GM23338 (cell line): Measurements from ENCODE around the gene LRP1B. TPM values are rescaled to one million over a fixed set of nuclear protein-coding genes. Genes with fewer than 3 reads are reported as not detected.
A peak's percentile ranks its signal among the peaks of the same experiment; 100 is the strongest.

Source experiments
- ATAC-seq: fragments of 200-7000 bp; cut with Tn5 transposase; 3 replicates; pipeline ENCODE4 v1.9.1; 2020
- DNase-seq: peaks from one replicate; pipeline ENCODE4 v3.0.0-alpha.2; 2015; ENCODE audit warnings: low spot score
- H2AFZ ChIP-seq: fragments of 200-600 bp; sonication (generic); 2 replicates; pipeline ENCODE4 v1.8.0; 2016; ENCODE audit warnings: antibody characterized with exemption, mild to moderate bottlenecking, moderate library complexity
- H3F3A ChIP-seq: fragments of 200-600 bp; sonication (generic); replicated peaks from 2 replicates; pipeline ENCODE4 v1.8.0; 2017; ENCODE audit warnings: antibody characterized with exemption, mixed run types, low read depth
- H3K27ac ChIP-seq: fragments of 200-600 bp; sonication (generic); 2 replicates; pipeline ENCODE4 v1.6.1; 2016; ENCODE audit warnings: low read depth
- H3K27me3 ChIP-seq: fragments of 200-600 bp; sonication (generic); 2 replicates; pipeline ENCODE4 v1.8.0; 2016; ENCODE audit warnings: mild to moderate bottlenecking, mixed run types, moderate library complexity; ENCODE audit not compliant: insufficient read depth
- H3K36me3 ChIP-seq: fragments of 200-600 bp; sonication (generic); 2 replicates; pipeline ENCODE4 v1.8.0; 2016; ENCODE audit warnings: mild to moderate bottlenecking; ENCODE audit not compliant: insufficient read depth
- H3K4me1 ChIP-seq: fragments of 200-600 bp; sonication (generic); 2 replicates; pipeline ENCODE4 v1.8.0; 2016; ENCODE audit warnings: mild to moderate bottlenecking, moderate library complexity; ENCODE audit not compliant: insufficient read depth
- H3K4me2 ChIP-seq: fragments of 200-600 bp; sonication (generic); 2 replicates; pipeline ENCODE4 v1.7.1; 2017; ENCODE audit warnings: mixed run types
- H3K4me3 ChIP-seq: fragments of 200-600 bp; sonication (generic); 2 replicates; pipeline ENCODE4 v1.6.1; 2016; ENCODE audit warnings: mixed run types
- H3K79me2 ChIP-seq: fragments of 200-600 bp; sonication (generic); replicated peaks from 2 replicates; pipeline ENCODE4 v1.8.0; 2017; ENCODE audit warnings: mild to moderate bottlenecking; ENCODE audit not compliant: insufficient read depth
- H3K9me2 ChIP-seq: fragments of 200-600 bp; sonication (generic); 2 replicates; pipeline ENCODE4 v1.8.0; 2017; ENCODE audit not compliant: insufficient read depth
- H4K20me1 ChIP-seq: fragments of 200-600 bp; sonication (generic); replicated peaks from 2 replicates; pipeline ENCODE4 v1.8.0; 2017; ENCODE audit warnings: mild to moderate bottlenecking; ENCODE audit not compliant: insufficient read depth
- H3K27ac Mint-ChIP-seq: 2 replicates; pipeline ENCODE4 v1.8.0; 2020; ENCODE audit warnings: inconsistent platforms, mild to moderate bottlenecking, moderate library complexity, mixed read lengths
- H3K27me3 Mint-ChIP-seq: 3 replicates; pipeline ENCODE4 v1.8.0; 2022; ENCODE audit warnings: low read depth, mild to moderate bottlenecking, moderate library complexity, mixed read lengths, inconsistent platforms; ENCODE audit not compliant: insufficient read depth, poor library complexity
- H3K36me3 Mint-ChIP-seq: 3 replicates; pipeline ENCODE4 v1.8.0; 2021; ENCODE audit warnings: low read depth, mild to moderate bottlenecking, inconsistent platforms, moderate library complexity, mixed read lengths
- H3K4me1 Mint-ChIP-seq: 3 replicates; pipeline ENCODE4 v1.8.0; 2020; ENCODE audit warnings: mild to moderate bottlenecking, inconsistent platforms, mixed read lengths
- H3K4me3 Mint-ChIP-seq: 3 replicates; pipeline ENCODE4 v1.8.0; 2021; ENCODE audit warnings: moderate library complexity, mild to moderate bottlenecking, inconsistent platforms, mixed read lengths
- H3K9me3 Mint-ChIP-seq: 3 replicates; pipeline ENCODE4 v1.8.0; 2020; ENCODE audit warnings: moderate library complexity, mild to moderate bottlenecking, inconsistent platforms, mixed read lengths
- CREB1 ChIP-seq: fragments of 250-450 bp; sonication (Bioruptor Pico); IDR thresholded peaks from 2 replicates; pipeline ENCODE4 v1.5.0; 2020; ENCODE audit warnings: low read depth, mild to moderate bottlenecking, moderate library complexity
- ETS1 ChIP-seq: IDR thresholded peaks from 2 replicates; pipeline ENCODE4 v1.6.1; 2016; ENCODE audit warnings: antibody characterized with exemption
- EZH2 ChIP-seq: fragments of 200-600 bp; sonication (generic); IDR thresholded peaks from one replicate; pipeline ENCODE4 v1.8.0; 2017; ENCODE audit warnings: antibody characterized with exemption, mild to moderate bottlenecking, low read depth; ENCODE audit not compliant: unreplicated experiment
- JUNB ChIP-seq: IDR thresholded peaks from one replicate; pipeline ENCODE4 v1.6.1; 2016; ENCODE audit warnings: antibody characterized with exemption; ENCODE audit not compliant: unreplicated experiment
- NANOG ChIP-seq: IDR thresholded peaks from 2 replicates; pipeline ENCODE4 v1.6.1; 2016; ENCODE audit warnings: antibody characterized with exemption, borderline replicate concordance
- POLR2AphosphoS5 ChIP-seq: IDR thresholded peaks from 2 replicates; pipeline ENCODE4 v1.6.1; 2016; ENCODE audit warnings: antibody characterized with exemption, low read depth
- ZNF114 ChIP-seq: fragments of 250-450 bp; sonication (Bioruptor Pico); IDR thresholded peaks from 2 replicates; pipeline ENCODE4 v1.5.0; 2020; ENCODE audit warnings: mild to moderate bottlenecking, moderate library complexity
- ZNF331 ChIP-seq: fragments of 250-450 bp; sonication (Bioruptor Pico); IDR thresholded peaks from 2 replicates; pipeline ENCODE4 v1.5.0; 2020; ENCODE audit warnings: low read depth, mild to moderate bottlenecking, moderate library complexity
- polyA plus RNA-seq: library from polyadenylated mRNA; unstranded; fragments of >200 nt; fragmentation: Nextera tagmentation; extraction: Ambion mirVana; gene quantifications from 2 replicates; pipeline ENCODE4 v1.2.1, GENCODE V29; 2016
- total RNA-seq: library from RNA; depleted of rRNA; stranded (reverse); fragments of >200 nt; shearing (Covaris generic); gene quantifications from 2 replicates; pipeline ENCODE4 v1.2.3, GENCODE V29; 2014
- TF ChIP-seq, protein P1 (sequence below): IDR thresholded peaks from one replicate; pipeline ENCODE4 v1.6.1; 2018; ENCODE audit warnings: antibody characterized with exemption; ENCODE audit not compliant: unreplicated experiment
- TF ChIP-seq, protein P2 (sequence below): fragments of 250-450 bp; sonication (Bioruptor Pico); IDR thresholded peaks from 2 replicates; pipeline ENCODE4 v1.5.0; 2020; ENCODE audit warnings: mild to moderate bottlenecking, moderate library complexity

The LRP1B gene
- total and polyA plus RNA-seq, 2 experiments from 2014 or later: 0.15 to 0.97 TPM

DNA sequence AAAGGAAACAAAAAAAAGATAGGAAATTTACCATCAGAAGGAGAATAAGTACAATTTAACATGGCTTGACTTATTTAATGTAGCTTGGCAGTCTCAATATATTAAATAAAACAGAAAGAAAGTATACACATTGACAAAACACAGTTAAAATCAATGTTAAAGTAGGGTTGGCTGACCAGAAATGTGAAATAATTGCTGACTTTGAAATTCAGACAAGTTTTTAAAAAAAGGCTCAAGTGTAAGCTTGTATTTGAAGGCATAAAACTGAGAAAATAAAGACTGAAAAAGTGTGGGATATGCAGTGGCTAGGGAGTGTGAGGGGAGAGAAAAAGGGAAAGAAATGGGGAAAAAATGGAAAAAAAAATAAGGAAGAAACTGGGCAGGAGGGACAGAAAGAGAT, 665.8 kb downstream of the LRP1B start:
- ATAC-seq (no peak), DNase-seq (no peak)
- Histone ChIP-seq H3K79me2 (no peaks in the 10 kb centered on the region), H3K36me3 (no peaks in the 10 kb centered on the region), H4K20me1 (no peaks in the 10 kb centered on the region), H3K4me2 (no peak overlapping the region), H3K27me3 (no peaks in the 10 kb centered on the region), H3K27ac (no peak overlapping the region), H3K9me2 (no peaks in the 10 kb centered on the region), H2AFZ (no peak overlapping the region), H3F3A (no peaks in the 10 kb centered on the region), H3K4me3 (no peak overlapping the region), H3K4me1 (peaks cover 19% of the 10 kb centered on the region)
- H3K27me3 Mint-ChIP-seq: peaks cover 2% of the 10 kb centered on the region
- no peaks in the 10 kb centered on the region for H3K36me3 Mint-ChIP-seq
- no peak overlapping the region for H3K4me3 Mint-ChIP-seq
- H3K4me1 Mint-ChIP-seq: peaks cover 19% of the 10 kb centered on the region
- no peaks in the 10 kb centered on the region for H3K9me3 Mint-ChIP-seq
- TF ChIP-seq, protein P1, sequence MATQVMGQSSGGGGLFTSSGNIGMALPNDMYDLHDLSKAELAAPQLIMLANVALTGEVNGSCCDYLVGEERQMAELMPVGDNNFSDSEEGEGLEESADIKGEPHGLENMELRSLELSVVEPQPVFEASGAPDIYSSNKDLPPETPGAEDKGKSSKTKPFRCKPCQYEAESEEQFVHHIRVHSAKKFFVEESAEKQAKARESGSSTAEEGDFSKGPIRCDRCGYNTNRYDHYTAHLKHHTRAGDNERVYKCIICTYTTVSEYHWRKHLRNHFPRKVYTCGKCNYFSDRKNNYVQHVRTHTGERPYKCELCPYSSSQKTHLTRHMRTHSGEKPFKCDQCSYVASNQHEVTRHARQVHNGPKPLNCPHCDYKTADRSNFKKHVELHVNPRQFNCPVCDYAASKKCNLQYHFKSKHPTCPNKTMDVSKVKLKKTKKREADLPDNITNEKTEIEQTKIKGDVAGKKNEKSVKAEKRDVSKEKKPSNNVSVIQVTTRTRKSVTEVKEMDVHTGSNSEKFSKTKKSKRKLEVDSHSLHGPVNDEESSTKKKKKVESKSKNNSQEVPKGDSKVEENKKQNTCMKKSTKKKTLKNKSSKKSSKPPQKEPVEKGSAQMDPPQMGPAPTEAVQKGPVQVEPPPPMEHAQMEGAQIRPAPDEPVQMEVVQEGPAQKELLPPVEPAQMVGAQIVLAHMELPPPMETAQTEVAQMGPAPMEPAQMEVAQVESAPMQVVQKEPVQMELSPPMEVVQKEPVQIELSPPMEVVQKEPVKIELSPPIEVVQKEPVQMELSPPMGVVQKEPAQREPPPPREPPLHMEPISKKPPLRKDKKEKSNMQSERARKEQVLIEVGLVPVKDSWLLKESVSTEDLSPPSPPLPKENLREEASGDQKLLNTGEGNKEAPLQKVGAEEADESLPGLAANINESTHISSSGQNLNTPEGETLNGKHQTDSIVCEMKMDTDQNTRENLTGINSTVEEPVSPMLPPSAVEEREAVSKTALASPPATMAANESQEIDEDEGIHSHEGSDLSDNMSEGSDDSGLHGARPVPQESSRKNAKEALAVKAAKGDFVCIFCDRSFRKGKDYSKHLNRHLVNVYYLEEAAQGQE: no peak
- TF ChIP-seq NANOG (no peak), ZNF114 (CRISPR knock-in tag) (no peak), CREB1 (CRISPR knock-in tag) (no peak), EZH2 (no peak), ETS1 (no peak), POLR2AphosphoS5 (no peak), ZNF331 (no peak), JUNB (no peak)
- TF ChIP-seq, protein P2, sequence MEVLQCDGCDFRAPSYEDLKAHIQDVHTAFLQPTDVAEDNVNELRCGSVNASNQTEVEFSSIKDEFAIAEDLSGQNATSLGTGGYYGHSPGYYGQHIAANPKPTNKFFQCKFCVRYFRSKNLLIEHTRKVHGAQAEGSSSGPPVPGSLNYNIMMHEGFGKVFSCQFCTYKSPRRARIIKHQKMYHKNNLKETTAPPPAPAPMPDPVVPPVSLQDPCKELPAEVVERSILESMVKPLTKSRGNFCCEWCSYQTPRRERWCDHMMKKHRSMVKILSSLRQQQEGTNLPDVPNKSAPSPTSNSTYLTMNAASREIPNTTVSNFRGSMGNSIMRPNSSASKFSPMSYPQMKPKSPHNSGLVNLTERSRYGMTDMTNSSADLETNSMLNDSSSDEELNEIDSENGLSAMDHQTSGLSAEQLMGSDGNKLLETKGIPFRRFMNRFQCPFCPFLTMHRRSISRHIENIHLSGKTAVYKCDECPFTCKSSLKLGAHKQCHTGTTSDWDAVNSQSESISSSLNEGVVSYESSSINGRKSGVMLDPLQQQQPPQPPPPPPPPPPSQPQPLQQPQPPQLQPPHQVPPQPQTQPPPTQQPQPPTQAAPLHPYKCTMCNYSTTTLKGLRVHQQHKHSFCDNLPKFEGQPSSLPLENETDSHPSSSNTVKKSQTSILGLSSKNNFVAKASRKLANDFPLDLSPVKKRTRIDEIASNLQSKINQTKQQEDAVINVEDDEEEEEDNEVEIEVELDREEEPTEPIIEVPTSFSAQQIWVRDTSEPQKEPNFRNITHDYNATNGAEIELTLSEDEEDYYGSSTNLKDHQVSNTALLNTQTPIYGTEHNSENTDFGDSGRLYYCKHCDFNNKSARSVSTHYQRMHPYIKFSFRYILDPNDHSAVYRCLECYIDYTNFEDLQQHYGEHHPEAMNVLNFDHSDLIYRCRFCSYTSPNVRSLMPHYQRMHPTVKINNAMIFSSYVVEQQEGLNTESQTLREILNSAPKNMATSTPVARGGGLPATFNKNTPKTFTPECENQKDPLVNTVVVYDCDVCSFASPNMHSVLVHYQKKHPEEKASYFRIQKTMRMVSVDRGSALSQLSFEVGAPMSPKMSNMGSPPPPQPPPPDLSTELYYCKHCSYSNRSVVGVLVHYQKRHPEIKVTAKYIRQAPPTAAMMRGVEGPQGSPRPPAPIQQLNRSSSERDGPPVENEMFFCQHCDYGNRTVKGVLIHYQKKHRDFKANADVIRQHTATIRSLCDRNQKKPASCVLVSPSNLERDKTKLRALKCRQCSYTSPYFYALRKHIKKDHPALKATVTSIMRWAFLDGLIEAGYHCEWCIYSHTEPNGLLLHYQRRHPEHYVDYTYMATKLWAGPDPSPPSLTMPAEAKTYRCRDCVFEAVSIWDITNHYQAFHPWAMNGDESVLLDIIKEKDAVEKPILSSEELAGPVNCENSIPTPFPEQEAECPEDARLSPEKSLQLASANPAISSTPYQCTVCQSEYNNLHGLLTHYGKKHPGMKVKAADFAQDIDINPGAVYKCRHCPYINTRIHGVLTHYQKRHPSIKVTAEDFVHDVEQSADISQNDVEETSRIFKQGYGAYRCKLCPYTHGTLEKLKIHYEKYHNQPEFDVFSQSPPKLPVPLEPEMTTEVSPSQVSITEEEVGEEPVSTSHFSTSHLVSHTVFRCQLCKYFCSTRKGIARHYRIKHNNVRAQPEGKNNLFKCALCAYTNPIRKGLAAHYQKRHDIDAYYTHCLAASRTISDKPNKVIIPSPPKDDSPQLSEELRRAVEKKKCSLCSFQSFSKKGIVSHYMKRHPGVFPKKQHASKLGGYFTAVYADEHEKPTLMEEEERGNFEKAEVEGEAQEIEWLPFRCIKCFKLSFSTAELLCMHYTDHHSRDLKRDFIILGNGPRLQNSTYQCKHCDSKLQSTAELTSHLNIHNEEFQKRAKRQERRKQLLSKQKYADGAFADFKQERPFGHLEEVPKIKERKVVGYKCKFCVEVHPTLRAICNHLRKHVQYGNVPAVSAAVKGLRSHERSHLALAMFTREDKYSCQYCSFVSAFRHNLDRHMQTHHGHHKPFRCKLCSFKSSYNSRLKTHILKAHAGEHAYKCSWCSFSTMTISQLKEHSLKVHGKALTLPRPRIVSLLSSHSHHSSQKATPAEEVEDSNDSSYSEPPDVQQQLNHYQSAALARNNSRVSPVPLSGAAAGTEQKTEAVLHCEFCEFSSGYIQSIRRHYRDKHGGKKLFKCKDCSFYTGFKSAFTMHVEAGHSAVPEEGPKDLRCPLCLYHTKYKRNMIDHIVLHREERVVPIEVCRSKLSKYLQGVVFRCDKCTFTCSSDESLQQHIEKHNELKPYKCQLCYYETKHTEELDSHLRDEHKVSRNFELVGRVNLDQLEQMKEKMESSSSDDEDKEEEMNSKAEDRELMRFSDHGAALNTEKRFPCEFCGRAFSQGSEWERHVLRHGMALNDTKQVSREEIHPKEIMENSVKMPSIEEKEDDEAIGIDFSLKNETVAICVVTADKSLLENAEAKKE: no peak
- H3K27ac Mint-ChIP-seq: 0 out of 2 replicates have a peak overlapping the region, but pooled peaks have one; percentile 15
